HG03196 (cell line): ENCODE data around the gene CDC25B.

Experiments used
- ATAC-seq: cut with Tn5 transposase; IDR thresholded peaks from one replicate; pipeline ENCODE4 v1.9.1; 2021; ENCODE audit not compliant: unreplicated experiment

CDC25B gene

GRCh38 chr20:3795511-3796468 lies at the start of gene CDC25B:
Gene CDC25B (plus strand): TSS chr20:3796310. CDS start chr20:3796532, 222 bp downstream.
- peak; percentile 50 for ATAC-seq

GRCh38 chr20:3747471-3747870 lies 48.6 kb upstream of the CDC25B start:
- ATAC-seq, result no peak

- no peak for ATAC-seq
Observed at GRCh38 chr20:3748073-3748472, 48.0 kb upstream of the CDC25B start.

GRCh38 chr20:3749087-3749688 lies 46.9 kb upstream of the CDC25B start:
- ATAC-seq, result no peak

- no peak for ATAC-seq
Observed at GRCh38 chr20:3749689-3750531, 46.2 kb upstream of the CDC25B start.

GRCh38 chr20:3751305-3751674 lies 44.8 kb upstream of the CDC25B start:
- no peak for ATAC-seq

GRCh38 chr20:3751675-3752385 lies 44.3 kb upstream of the CDC25B start:
- no peak for ATAC-seq

- ATAC-seq, result no peak
Observed at GRCh38 chr20:3752386-3752759, 43.7 kb upstream of the CDC25B start.

GRCh38 chr20:3753098-3753497 lies 43.0 kb upstream of the CDC25B start:
- no peak for ATAC-seq

- no peak for ATAC-seq
Observed at GRCh38 chr20:3753501-3754275, 42.4 kb upstream of the CDC25B start.

GRCh38 chr20:3754276-3754630 lies 41.9 kb upstream of the CDC25B start:
- no peak for ATAC-seq

- ATAC-seq, result no peak
Observed at GRCh38 chr20:3755269-3755668, 40.8 kb upstream of the CDC25B start.

GRCh38 chr20:3755814-3756480 lies 40.2 kb upstream of the CDC25B start:
- ATAC-seq, result no peak

- no peak for ATAC-seq
Observed at GRCh38 chr20:3757268-3757667, 38.8 kb upstream of the CDC25B start.

GRCh38 chr20:3758566-3758965 lies 37.5 kb upstream of the CDC25B start:
- ATAC-seq, result no peak

- no peak for ATAC-seq
Observed at GRCh38 chr20:3759316-3759823, 36.7 kb upstream of the CDC25B start.

- ATAC-seq, result no peak
Observed at GRCh38 chr20:3759884-3760283, 36.2 kb upstream of the CDC25B start.

GRCh38 chr20:3760655-3761348 lies 35.3 kb upstream of the CDC25B start:
- ATAC-seq, result no peak
